ENCODE results near the gene SLC49A4.

- TF ChIP-seq EZH2phosphoT487 (IDR thresholded peaks at IDR 0.05; ENCODE audit: borderline replicate concordance): no peak
- TF ChIP-seq CTCF (IDR thresholded peaks at IDR 0.05 in 2 of 3, conservative IDR thresholded peaks at IDR 0.05 in 1 of 3; ENCODE audit: borderline replicate concordance in 1 of 3, insufficient read depth in 1 of 3, low read depth in 2 of 3, low read length in 2 of 3): no peak
- no peak for TF ChIP-seq POLR2A (IDR thresholded peaks at IDR 0.05; ENCODE audit: borderline replicate concordance, extremely low read depth, insufficient read depth, insufficient read length)
- no peak for TF ChIP-seq EZH2 (IDR thresholded peaks at IDR 0.05)
- TF ChIP-seq POLR2AphosphoS5 (IDR thresholded peaks at IDR 0.05; ENCODE audit: low read depth, low read length): no peak
- no peak for TF ChIP-seq RAD21 (IDR thresholded peaks at IDR 0.05; ENCODE audit: low read depth)
- no peak for TF ChIP-seq ZNF274 (IDR thresholded peaks at IDR 0.05; ENCODE audit: low read depth, low read length)
- TF ChIP-seq JUND (IDR thresholded peaks at IDR 0.05): no peak
- TF ChIP-seq MAX (IDR thresholded peaks at IDR 0.05): no peak
- TF ChIP-seq TCF7L2 (IDR thresholded peaks at IDR 0.05; ENCODE audit: borderline replicate concordance, extremely low read depth, insufficient read depth, insufficient read length): no peak
- TF ChIP-seq CBX3 (IDR thresholded peaks at IDR 0.05; ENCODE audit: low read depth): no peak
- no peak for TF ChIP-seq ATF3 (IDR thresholded peaks at IDR 0.05)
- no peak for TF ChIP-seq REST (IDR thresholded peaks at IDR 0.05; ENCODE audit: low read depth)
Measured at GRCh38 chr3:122825460-122825859, 30.6 kb downstream of the SLC49A4 start.
